ENCODE results near the gene UNC79. TPM values are rescaled to one million over a fixed set of nuclear protein-coding genes. Genes with fewer than 3 reads are reported as not detected.
"Not testable (repeated sequence)": the region's sequence is repeated elsewhere in the genome, so short reads cannot be mapped to it uniquely, and the experiment has no call there.

Gene UNC79
- total and polyA plus RNA-seq, 3 donors from 2014 or later: 4.3 to 10.7 (median 5.5) TPM

DNA sequence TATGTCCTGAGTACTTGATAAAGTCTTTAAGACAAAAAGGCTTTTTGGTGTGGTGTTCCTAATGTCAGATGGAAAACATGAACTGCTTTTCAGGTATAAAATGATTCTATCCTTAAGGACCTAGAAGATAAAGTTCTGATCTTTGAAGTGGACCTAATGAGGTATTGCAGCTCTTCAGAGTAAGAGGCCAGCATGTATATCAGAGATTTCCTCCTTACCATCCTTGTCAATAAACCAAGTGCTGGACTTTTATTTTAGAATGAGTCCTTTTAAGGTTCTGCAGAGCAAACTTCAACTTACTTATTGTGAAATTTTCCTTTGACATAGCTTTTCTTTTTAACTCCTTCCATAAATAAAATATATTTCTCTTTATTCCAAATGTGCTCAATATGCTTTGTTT lies 50.1 kb downstream of the UNC79 start:
- Histone ChIP-seq H3K27me3 (no peaks in the 10 kb centered on the region), H3K4me1 (no peaks in the 10 kb centered on the region)

DNA sequence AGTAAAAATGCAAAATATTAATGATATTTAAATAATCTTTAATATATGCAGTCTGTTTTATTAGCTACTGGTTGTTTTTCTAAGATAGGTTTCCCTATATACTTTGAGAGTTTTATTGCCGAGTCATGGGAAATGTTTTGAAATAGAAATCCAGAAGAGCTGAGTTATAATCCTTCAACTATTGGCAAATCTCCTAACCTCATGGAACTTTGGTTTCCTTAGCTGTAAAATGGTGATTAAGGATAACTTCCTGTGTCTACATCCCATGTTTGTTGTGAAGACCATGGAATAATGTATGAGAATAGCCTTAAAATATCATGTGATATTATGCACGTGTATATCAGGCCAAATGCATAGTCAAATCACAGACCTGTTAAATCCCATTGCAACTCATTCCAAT lies 51.0 kb downstream of the UNC79 start:
- Histone ChIP-seq H3K27me3 (no peaks in the 10 kb centered on the region), H3K4me1 (no peaks in the 10 kb centered on the region), H3K36me3 (ENCODE audit: low read depth, missing control alignments) (no peaks in the 10 kb centered on the region), H3K9me3 (no peaks in the 10 kb centered on the region), H3K27ac (no peak overlapping the region), H3K4me3 (no peak overlapping the region)
- intact Hi-C loops (cut with DNase I; ENCODE audit: low total_unique reads): no loop called here
- no peak for TF ChIP-seq POLR2A (IDR thresholded peaks at IDR 0.05)
- TF ChIP-seq, protein P1, sequence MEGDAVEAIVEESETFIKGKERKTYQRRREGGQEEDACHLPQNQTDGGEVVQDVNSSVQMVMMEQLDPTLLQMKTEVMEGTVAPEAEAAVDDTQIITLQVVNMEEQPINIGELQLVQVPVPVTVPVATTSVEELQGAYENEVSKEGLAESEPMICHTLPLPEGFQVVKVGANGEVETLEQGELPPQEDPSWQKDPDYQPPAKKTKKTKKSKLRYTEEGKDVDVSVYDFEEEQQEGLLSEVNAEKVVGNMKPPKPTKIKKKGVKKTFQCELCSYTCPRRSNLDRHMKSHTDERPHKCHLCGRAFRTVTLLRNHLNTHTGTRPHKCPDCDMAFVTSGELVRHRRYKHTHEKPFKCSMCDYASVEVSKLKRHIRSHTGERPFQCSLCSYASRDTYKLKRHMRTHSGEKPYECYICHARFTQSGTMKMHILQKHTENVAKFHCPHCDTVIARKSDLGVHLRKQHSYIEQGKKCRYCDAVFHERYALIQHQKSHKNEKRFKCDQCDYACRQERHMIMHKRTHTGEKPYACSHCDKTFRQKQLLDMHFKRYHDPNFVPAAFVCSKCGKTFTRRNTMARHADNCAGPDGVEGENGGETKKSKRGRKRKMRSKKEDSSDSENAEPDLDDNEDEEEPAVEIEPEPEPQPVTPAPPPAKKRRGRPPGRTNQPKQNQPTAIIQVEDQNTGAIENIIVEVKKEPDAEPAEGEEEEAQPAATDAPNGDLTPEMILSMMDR (IDR thresholded peaks at IDR 0.05): no peak
- 73 to 78% methylated on average over 2 of the region's 2 CpGs for WGBS, 2 donors
- DNase-seq: no peak

More for the DNA sequence above, 50.1 kb downstream of the UNC79 start:
- intact Hi-C loops (cut with DNase I; ENCODE audit: low total_unique reads): no loop called here
- Histone ChIP-seq H3K9me3 (no peaks in the 10 kb centered on the region), H3K36me3 (ENCODE audit: low read depth, missing control alignments) (no peaks in the 10 kb centered on the region), H3K4me3 (no peak overlapping the region), H3K27ac (no peak overlapping the region)
- no peak for DNase-seq
- TF ChIP-seq POLR2A (IDR thresholded peaks at IDR 0.05): no peak
- TF ChIP-seq, protein P1 (IDR thresholded peaks at IDR 0.05): no peak

DNA sequence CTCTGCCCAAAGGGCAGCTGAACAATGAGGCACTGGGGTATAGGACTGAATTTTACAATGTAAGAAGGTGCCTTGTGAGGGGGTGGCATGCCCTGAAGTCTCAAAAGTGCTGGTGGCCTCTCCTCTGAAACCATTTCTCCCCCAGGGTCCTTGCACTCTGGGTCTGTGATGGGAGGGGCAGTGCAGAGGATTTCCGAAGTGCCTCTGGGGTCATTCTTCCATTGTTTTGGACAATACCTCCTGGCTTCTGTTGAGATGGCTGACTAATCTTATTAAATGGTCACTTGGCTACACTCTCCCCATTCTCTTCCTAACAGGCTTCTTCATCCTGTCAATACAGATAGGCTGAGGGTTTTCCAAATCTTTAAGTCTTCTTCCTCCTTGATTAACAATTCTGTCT lies 59.3 kb downstream of the UNC79 start:
- no peaks in the 10 kb centered on the region for H3K9me3 ChIP-seq
- H3K27me3 ChIP-seq: no peaks in the 10 kb centered on the region
- no peaks in the 10 kb centered on the region for H3K36me3 ChIP-seq (ENCODE audit: low read depth, missing control alignments)

GRCh38 chr14:93493054-93493453 lies 62.3 kb downstream of the UNC79 start:
- no peak for DNase-seq
- no peaks in the 10 kb centered on the region for H3K9me3 ChIP-seq
- 58 to 71% methylated on average over 5 of the region's 5 CpGs for WGBS, 2 donors
- intact Hi-C loops (cut with DNase I; ENCODE audit: low total_unique reads): no loop called here
- no peak overlapping the region for H3K27ac ChIP-seq
- no peaks in the 10 kb centered on the region for H3K36me3 ChIP-seq (ENCODE audit: low read depth, missing control alignments)
- no peak overlapping the region for H3K4me3 ChIP-seq
- no peak for TF ChIP-seq POLR2A (IDR thresholded peaks at IDR 0.05)
- TF ChIP-seq, protein P1 (IDR thresholded peaks at IDR 0.05): no peak
- no peaks in the 10 kb centered on the region for H3K27me3 ChIP-seq
- H3K4me1 ChIP-seq: no peaks in the 10 kb centered on the region

More for the DNA sequence above, 59.3 kb downstream of the UNC79 start:
- no peaks in the 10 kb centered on the region for H3K4me1 ChIP-seq
- no peak overlapping the region for H3K27ac ChIP-seq
- no peak overlapping the region for H3K4me3 ChIP-seq
- DNase-seq: no peak
- 77 to 86% methylated on average over 1 of the region's 1 CpG for WGBS, 2 donors
- intact Hi-C loops (cut with DNase I; ENCODE audit: low total_unique reads): no loop called here
- TF ChIP-seq, protein P1 (IDR thresholded peaks at IDR 0.05): no peak
- TF ChIP-seq POLR2A (IDR thresholded peaks at IDR 0.05): no peak

- H3K4me3 ChIP-seq; H3K9me3 ChIP-seq; DNase-seq; H3K27me3 ChIP-seq; H3K36me3 ChIP-seq (ENCODE audit: low read depth, missing control alignments); H3K27ac ChIP-seq; H3K4me1 ChIP-seq; intact Hi-C loops (cut with DNase I; ENCODE audit: low total_unique reads): not testable (repeated sequence)
- WGBS, 2 donors: 80 to 91% methylated on average over 2 of the region's 2 CpGs
These were observed 62.9 kb downstream of the UNC79 start for GRCh38 chr14:93493622-93494021.

Measured in testis (tissue), 3 donors.